ENCODE data around the gene EIF2S1.
"Not testable (repeated sequence)": the region's sequence is repeated elsewhere in the genome, so short reads cannot be mapped to it uniquely, and the experiment has no call there.

The EIF2S1 gene

DNA sequence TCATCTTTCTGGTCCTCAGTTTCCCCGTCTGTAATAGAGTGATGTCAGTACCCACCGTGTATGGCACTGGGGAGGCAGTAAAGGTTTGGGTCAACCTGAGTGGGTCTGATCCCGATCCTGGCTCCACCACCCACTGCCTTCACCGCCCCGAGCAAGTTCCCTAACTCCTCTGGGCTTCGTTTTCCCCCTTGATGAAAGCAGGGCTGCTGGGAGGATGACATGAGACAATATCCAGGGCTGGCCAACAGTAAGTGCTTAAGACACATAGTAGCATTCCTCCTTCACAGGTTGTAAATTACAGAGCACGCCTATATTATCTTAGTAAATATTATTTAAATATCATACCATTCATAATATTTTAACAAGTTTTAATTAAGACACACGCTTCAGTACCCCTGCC lies 51.2 kb downstream of the EIF2S1 start:
- no peak for DNase-seq (ENCODE audit: low read depth in 2 of 2)

DNA sequence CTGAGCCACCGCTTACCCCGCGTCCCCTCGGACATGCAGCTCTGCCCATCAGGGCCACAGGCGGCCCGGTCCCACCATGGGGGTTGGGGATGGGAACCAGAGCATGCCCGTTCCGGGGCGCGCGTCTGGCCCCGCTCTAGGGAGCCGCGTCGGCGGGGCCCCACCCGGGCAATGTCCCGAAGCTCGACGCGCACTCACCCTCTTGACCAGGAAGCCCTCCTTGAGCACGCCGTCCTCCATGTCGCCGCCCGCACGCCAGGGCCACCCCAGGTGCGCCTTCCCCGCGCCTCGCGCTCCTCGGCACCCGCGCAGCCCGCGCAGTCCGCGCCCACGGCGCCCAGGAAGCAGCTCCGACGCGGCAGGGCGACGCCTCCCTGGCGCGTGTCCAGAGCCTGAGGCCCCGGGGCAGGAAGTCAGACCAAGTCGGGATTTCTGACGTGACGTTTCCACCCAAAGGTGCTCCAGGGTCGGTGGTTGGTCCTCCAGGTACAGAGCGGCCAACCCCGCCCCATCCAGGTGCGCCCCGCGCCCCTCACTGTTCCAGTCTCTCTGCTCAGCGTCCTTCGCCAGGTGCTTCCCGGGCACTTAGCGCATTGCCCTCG lies 51.8 kb downstream of the EIF2S1 start, which contains the start of gene PLEK2:
PLEK2 (minus strand) TSS at position 346 of the 602 bp plus-strand sequence; CDS start at position 240, 106 bp downstream.
- DNase-seq (ENCODE audit: low read depth in 2 of 2) = peak; percentile 35 to 46

DNA sequence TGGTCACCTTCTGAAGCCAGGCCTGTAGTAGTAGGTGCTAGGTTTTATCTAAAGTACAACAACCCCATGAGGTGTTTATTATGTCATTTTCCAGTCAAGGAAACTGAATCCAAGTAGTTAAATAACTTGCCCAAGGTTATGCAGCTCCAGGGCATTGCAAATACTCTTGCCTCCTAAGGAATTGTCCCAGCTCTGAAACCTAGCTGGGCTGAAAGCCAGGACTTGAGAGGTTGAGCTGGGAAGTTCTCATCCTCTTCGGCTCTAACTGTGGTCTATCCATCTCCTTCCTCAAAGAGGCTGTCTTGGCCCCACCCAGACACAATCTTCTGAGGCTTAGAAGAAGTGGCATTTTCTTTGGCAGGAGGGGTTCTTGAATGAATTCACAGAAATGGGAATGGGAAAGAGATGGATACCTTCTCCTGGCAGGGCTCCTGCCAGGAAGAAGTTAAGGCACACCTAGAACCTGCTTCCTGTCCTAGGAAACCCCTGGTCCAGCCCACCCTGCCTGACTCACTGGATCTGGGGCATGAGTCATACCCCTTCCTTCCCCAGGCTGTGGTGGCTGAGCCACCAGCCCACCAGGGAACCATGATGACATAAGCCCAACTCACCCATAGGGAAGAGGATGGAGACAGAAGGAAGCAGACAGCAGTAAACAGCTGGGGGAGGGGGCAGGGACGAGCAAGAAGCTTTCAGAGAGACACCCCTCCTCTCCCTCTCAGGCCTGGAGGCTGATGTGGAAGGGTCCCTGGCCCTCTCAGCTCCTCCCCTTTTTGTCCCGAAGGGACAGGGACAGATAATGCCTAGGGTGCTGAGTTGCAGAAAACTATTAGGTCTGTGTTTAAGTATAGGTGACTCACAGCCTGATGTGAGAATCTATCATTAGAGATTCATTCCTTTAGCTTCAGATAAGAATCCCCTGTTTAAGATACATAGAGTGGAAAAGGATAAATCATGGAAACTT lies 54.0 kb downstream of the EIF2S1 start:
- DNase-seq (ENCODE audit: low read depth in 2 of 2) = peak in 1 of 2 donors; percentile 8

- not testable (repeated sequence) for DNase-seq (ENCODE audit: low read depth in 2 of 2)
Measured at GRCh38 chr14:67415610-67416009, 55.5 kb downstream of the EIF2S1 start.

DNA sequence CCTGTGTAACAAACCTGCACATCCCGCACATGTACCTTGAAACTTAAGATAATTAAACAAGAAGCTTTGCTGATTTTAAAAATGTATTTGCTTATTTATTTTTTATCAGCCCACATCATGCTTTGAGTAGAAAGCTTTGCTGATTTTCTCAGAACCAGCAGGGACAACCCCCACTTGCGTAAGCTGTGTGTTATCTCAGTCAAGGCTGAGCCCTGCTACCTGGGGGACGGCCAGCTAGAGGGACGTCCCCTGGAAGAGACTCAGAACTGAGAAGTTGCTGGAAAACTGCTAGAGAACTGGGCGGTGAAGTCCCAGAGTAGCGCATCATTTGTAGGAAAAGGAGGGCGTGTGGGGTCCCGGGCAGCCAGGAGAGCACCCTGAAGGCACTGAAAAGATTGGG lies 56.0 kb downstream of the EIF2S1 start:
- no peak for DNase-seq (ENCODE audit: low read depth in 2 of 2)

DNA sequence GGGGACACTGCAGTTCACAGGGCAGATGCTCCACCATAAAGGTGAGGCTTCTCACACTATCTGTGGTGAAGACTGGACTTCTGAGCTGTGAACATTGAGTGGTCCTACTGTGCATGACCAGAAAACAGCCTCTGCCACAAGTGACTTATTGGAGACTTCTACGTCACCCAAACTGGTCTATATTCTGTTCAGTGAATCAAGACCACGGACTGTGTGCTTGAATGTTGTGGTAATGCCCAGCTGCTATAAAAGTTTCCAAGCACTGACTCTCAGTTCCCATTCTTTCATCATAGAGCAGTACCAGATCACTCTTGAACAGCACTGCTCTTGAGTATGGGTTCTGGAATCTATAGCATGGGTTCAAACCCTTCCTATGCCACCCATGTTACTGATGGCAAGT lies 56.7 kb downstream of the EIF2S1 start:
- no peak for DNase-seq (ENCODE audit: low read depth in 2 of 2)

DNA sequence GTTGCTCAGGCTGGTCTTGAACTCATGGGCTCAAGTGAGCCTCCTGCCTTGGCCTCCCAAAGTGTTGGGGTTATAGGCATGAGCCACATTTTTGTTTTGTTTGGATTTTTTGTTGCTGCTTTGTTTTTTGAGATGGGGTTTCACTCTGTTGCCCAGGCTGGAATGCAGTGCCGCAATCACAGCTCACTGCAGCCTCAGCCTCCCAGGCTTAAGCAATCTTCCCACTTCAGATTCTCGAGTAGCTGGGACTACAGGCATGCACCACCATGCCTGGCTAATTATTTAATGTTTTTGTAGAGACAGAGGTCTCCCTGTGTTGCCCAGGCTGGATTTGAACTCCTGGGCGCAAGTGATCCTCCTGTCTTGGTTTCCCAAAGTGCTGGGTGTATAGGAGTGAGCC lies 57.5 kb downstream of the EIF2S1 start:
- DNase-seq (ENCODE audit: low read depth in 2 of 2) = no peak

- DNase-seq (ENCODE audit: low read depth in 2 of 2) = no peak
Measured at GRCh38 chr14:67418401-67419191, 58.5 kb downstream of the EIF2S1 start.

GRCh38 chr14:67420102-67420739 lies 60.1 kb downstream of the EIF2S1 start:
- DNase-seq (ENCODE audit: low read depth in 2 of 2) = peak; percentile 6 to 29

- no peak for DNase-seq (ENCODE audit: low read depth in 2 of 2)
Measured at GRCh38 chr14:67421356-67422224, 61.5 kb downstream of the EIF2S1 start.

DNA sequence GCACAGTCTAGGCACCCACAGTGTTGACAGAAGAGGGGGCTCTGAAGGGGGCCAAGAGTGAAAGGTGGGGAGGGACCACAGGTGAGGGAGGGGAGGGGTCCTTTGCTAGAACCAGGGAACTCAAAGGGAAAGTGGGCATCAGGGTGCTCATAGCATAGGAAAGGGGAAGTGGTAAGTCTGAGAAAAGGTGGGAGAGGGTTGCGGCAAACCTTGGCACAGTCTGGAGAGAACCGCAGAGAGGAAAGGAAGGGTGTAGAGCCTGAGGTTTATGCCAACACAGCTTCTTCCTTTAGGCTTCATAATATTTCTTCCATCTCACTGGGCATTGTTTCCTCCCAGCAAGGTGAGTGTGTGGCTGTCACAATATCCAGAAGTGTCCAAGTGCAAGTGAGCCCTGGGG lies 63.3 kb downstream of the EIF2S1 start:
- no peak for DNase-seq (ENCODE audit: low read depth in 2 of 2)

DNA sequence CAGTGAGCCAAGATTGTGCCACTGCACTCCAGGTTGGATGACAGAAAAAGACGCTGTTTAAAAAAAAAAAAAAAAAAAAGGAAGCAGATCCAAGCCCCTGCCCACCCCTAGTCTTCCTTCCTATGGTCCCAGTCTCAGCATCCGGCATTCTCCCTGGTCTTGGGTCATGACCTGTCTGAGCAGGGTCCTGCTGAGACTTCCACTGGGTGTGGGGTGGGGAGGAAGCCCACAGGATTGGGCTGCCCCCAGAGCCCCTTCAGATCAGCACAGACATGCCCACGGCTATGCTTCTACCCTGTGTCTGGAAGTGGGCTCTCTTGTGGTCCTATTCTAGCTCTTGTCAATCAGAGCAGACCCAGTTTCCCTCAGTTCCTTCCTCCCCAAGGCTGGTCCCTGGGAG lies 64.4 kb downstream of the EIF2S1 start:
- DNase-seq (ENCODE audit: low read depth in 2 of 2) = no peak

- no peak for DNase-seq (ENCODE audit: low read depth in 2 of 2)
Measured at GRCh38 chr14:67425608-67426007, 65.5 kb downstream of the EIF2S1 start.

GRCh38 chr14:67426161-67426560 lies 66.0 kb downstream of the EIF2S1 start:
- DNase-seq (ENCODE audit: low read depth in 2 of 2) = no peak

DNA sequence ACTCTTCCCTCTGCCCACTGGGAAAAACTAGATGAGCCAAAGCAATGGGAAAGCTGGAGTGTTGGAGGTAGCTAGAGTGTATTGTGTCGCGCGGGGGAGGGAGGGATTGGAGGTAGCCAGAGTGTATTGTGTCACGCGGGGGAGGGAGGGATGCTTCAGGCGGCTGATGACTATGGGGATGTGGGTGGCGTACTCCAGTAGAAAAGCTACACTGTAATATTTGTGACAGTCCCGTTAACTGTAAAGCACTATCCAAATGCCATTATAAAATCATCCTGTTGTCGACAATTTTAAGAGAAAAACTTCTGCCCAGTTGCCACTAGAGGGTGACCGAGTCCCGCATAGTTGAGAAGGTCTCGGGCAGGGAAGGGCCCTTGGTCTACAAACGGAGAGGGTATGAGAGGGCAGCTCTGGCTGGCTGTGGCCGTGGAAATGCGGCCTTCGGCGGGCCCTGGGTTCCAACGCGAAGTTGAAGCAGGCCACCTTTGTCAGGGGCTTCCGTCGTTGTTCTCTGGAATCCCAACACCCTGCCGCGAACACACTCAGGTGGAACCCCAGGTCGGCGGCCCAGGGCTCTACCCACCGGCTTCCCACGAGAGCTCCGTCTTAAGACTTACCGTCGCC lies 67.0 kb downstream of the EIF2S1 start:
- DNase-seq (ENCODE audit: low read depth in 2 of 2) = peak; percentile 46 to 54

- DNase-seq (ENCODE audit: low read depth in 2 of 2) = no peak
Measured at GRCh38 chr14:67428501-67429031, 68.4 kb downstream of the EIF2S1 start.

DNA sequence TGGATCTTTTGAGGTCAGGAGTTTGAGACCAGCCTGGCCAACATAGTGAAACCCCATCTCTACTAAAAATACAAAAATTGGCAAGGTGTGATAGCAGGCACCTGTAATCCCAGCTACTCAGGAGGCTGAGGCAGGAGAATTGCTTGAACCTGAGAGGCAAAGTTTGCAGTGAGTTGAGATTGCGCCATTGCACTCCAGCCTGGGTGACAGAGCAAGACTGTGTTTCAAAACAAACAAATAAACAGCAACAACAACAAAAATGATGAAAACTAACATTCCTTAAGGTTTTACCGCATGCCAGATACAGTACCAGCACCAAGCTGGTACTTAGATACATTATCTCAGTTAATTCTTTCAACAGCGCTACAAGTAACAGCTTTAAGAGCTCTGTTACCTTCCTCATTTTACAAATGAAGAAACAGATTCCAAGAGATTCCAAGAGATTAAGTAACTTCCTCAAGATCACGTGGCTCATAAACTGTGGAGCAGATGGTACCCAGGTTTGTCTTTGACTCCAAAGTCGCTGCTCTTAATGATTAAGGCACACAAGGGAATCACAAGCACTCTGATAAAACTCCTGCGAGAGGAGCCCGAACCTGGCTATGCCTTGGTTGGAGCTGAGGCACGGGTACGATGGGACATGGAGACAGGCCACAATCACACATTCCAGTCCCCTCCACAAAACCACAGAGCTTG lies 69.5 kb downstream of the EIF2S1 start:
- no peak for DNase-seq (ENCODE audit: low read depth in 2 of 2)

DNA sequence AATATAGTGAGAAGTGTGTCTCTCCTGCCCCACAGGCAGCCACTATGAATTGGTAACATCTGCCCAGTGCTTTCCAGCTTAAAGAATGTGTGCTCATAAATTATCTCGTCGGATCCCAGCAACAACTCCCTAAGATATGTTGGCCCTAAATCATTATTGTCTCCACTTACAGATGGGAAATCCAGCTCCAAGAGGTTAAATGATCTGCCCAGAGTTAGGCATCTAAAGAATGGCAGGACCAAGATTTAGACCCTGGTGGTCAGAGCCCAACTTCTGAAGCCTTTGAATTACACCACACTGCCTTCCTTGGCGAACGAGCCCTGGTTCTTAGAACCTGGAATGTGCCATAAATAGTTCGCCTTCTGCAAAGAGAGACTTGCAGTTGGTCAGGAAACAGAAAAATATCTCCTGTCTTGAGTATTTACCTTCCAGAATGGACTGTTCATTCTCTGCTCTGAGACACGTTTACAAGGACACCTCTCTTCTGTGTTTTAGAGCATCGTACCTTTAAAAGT lies 72.0 kb downstream of the EIF2S1 start:
- no peak for DNase-seq (ENCODE audit: low read depth in 2 of 2)

DNA sequence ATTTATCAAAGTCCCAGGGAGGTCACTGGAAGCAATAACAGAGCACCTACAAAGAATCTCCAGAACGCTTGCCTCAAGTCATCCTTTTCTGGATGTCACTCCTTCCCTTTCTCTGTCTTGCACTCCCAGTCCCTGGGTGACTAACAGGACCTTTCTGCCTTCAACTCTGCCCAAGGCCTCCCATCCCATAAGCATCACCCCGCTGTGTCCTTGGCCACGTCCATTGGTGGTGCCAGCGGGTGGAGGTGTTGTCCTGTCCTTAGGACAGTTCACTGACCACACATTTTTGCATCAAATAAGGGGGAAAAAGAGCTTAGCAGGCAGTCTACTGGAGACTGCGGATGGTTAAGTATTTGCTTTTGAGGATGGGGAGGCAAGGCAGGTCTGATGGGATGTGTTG lies 75.5 kb downstream of the EIF2S1 start:
- DNase-seq (ENCODE audit: low read depth in 2 of 2) = no peak
